Measurements from ENCODE around the gene CTU2.

Gene CTU2

GRCh38 chr16:88685156-88686061, 20.9 kb upstream of the CTU2 start:
- Histone ChIP-seq H3K9me3 (ENCODE audit: severe bottlenecking) (no peaks in the 10 kb centered on the region), H3K27me3 (ENCODE audit: insufficient read depth, poor library complexity, severe bottlenecking) (peaks cover 24% of the 10 kb centered on the region), H3K27ac (ENCODE audit: poor library complexity, severe bottlenecking) (no peak overlapping the region), H3K4me3 (ENCODE audit: severe bottlenecking) (peak overlapping the region; percentile 34), H3K4me1 (ENCODE audit: insufficient read depth, poor library complexity, severe bottlenecking) (no peaks in the 10 kb centered on the region), H3K36me3 (ENCODE audit: low read depth) (no peaks in the 10 kb centered on the region)
- DNase-seq (ENCODE audit: low spot score) (no peak), ATAC-seq (ENCODE audit: low read depth) (peak; percentile 49)
- TF ChIP-seq CTCF (IDR thresholded peaks at IDR 0.05; ENCODE audit: poor library complexity, severe bottlenecking) = peak; percentile 67

- Histone ChIP-seq H3K36me3 (ENCODE audit: low read depth) (no peaks in the 10 kb centered on the region), H3K4me3 (ENCODE audit: severe bottlenecking) (peak overlapping the region; percentile 34), H3K9me3 (ENCODE audit: severe bottlenecking) (no peaks in the 10 kb centered on the region), H3K27me3 (ENCODE audit: insufficient read depth, poor library complexity, severe bottlenecking) (peaks cover 24% of the 10 kb centered on the region), H3K27ac (ENCODE audit: poor library complexity, severe bottlenecking) (no peak overlapping the region), H3K4me1 (ENCODE audit: insufficient read depth, poor library complexity, severe bottlenecking) (no peaks in the 10 kb centered on the region)
- no peak for TF ChIP-seq CTCF (IDR thresholded peaks at IDR 0.05; ENCODE audit: poor library complexity, severe bottlenecking)
- peak; percentile 45 for ATAC-seq (ENCODE audit: low read depth)
- DNase-seq (ENCODE audit: low spot score) = no peak
These were observed 20.3 kb upstream of the CTU2 start for GRCh38 chr16:88686062-88686438.

- no peak within 1 kb of the TSS for H3K27ac ChIP-seq (ENCODE audit: poor library complexity, severe bottlenecking)
- H3K36me3 ChIP-seq (ENCODE audit: low read depth) = no peaks in the 10 kb centered on the region
- no peaks in the 10 kb centered on the region for H3K4me1 ChIP-seq (ENCODE audit: insufficient read depth, poor library complexity, severe bottlenecking)
- no peak for TF ChIP-seq CTCF (IDR thresholded peaks at IDR 0.05; ENCODE audit: poor library complexity, severe bottlenecking)
- ATAC-seq (ENCODE audit: low read depth) = peak; percentile 82
- no peaks in the 10 kb centered on the region for H3K9me3 ChIP-seq (ENCODE audit: severe bottlenecking)
- peaks cover 24% of the 10 kb centered on the region for H3K27me3 ChIP-seq (ENCODE audit: insufficient read depth, poor library complexity, severe bottlenecking)
- DNase-seq (ENCODE audit: low spot score) = peak; percentile 81
- H3K4me3 ChIP-seq (ENCODE audit: severe bottlenecking) = peak within 1 kb of the TSS; percentile 34
These were observed 19.7 kb upstream of the CTU2 start, which contains the start of gene SNAI3 for GRCh38 chr16:88686439-88687253. TSS of gene SNAI3 (minus strand) at chr16:88686507. CDS start at chr16:88686406, 101 bp downstream.

GRCh38 chr16:88687254-88687576, 19.1 kb upstream of the CTU2 start:
- Histone ChIP-seq H3K9me3 (ENCODE audit: severe bottlenecking) (no peaks in the 10 kb centered on the region), H3K27me3 (ENCODE audit: insufficient read depth, poor library complexity, severe bottlenecking) (peaks cover 24% of the 10 kb centered on the region), H3K4me1 (ENCODE audit: insufficient read depth, poor library complexity, severe bottlenecking) (no peaks in the 10 kb centered on the region), H3K27ac (ENCODE audit: poor library complexity, severe bottlenecking) (no peak overlapping the region), H3K36me3 (ENCODE audit: low read depth) (no peaks in the 10 kb centered on the region), H3K4me3 (ENCODE audit: severe bottlenecking) (no peak overlapping the region)
- no peak for DNase-seq (ENCODE audit: low spot score)
- no peak for TF ChIP-seq CTCF (IDR thresholded peaks at IDR 0.05; ENCODE audit: poor library complexity, severe bottlenecking)
- no peak for ATAC-seq (ENCODE audit: low read depth)

Data from RWPE2 (cell line).